SU-DHL-6 (cell line): Measurements from ENCODE around the gene SLC9A3.

ENCODE experiments used
- CTCF ChIP-seq: fragments of 200-600 bp; sonication (generic); IDR thresholded peaks from one replicate; pipeline ENCODE4 v1.5.1; 2017; ENCODE audit warnings: antibody characterized with exemption, mild to moderate bottlenecking, low read length, moderate library complexity; ENCODE audit not compliant: insufficient read depth, poor library complexity, severe bottlenecking
- EZH2phosphoT487 ChIP-seq: fragments of 200-600 bp; sonication (generic), shearing (Covaris generic); conservative IDR thresholded peaks from 2 replicates; pipeline ENCODE4 v1.6.1; 2018; ENCODE audit warnings: mild to moderate bottlenecking, antibody characterized with exemption, low read length, moderate library complexity, mixed read lengths

GRCh38 chr5:448061-448765 is 76.0 kb downstream of the SLC9A3 start:
- TF ChIP-seq CTCF: no peak
- no peak for TF ChIP-seq EZH2phosphoT487
